H1 (cell line): ENCODE data around the gene COA5. TPM values are rescaled to one million over a fixed set of nuclear protein-coding genes. Genes with fewer than 3 reads are reported as not detected.

Experiments used
- CTCF ChIA-PET: fragments of 300-600 bp; sonication (Branson Sonifier 250); formaldehyde crosslinking; loops from one replicate; lab custom pipeline; 2021; ENCODE audit not compliant: partially characterized antibody; lab: Charles Lee
- POLR2A ChIA-PET: fragments of 300-600 bp; sonication (Branson Sonifier 250); formaldehyde crosslinking; loops from one replicate; lab custom pipeline; 2021; ENCODE audit warnings: inconsistent platforms; ENCODE audit not compliant: partially characterized antibody; lab: Charles Lee
- DNase-seq, 2 experiments: peaks; one replicate each; pipeline versions ENCODE4 v3.0.0 to v3.0.0-alpha.2; 2010 to 2022; ENCODE audit warnings: low spot score in 2 of 2, low read depth in 1 of 2, mixed read lengths in 1 of 2
- FAIRE-seq: peaks from 2 replicates; lab custom pipeline; 2011; peaks lifted over from hg19 to GRCh38; lab: Jason Lieb, UNC
- H2AFZ ChIP-seq: 2 replicates; pipeline ENCODE4 v1.8.1; 2012; ENCODE audit warnings: low read length, inconsistent platforms
- H2AK5ac ChIP-seq: 2 replicates; pipeline ENCODE4 v1.6.1; 2013; ENCODE audit warnings: low read depth, low read length
- H2BK120ac ChIP-seq: replicated peaks from 2 replicates; pipeline ENCODE3; 2013; ENCODE audit warnings: low read depth, low read length, inconsistent platforms
- H2BK12ac ChIP-seq: 2 replicates; pipeline ENCODE4 v1.6.1; 2013; ENCODE audit warnings: low read depth, low read length
- H2BK15ac ChIP-seq: 2 replicates; pipeline ENCODE4 v1.6.1; 2013; ENCODE audit warnings: low read length
- H2BK20ac ChIP-seq: 2 replicates; pipeline ENCODE4 v1.6.1; 2013; ENCODE audit warnings: low read length
- H2BK5ac ChIP-seq: 2 replicates; pipeline ENCODE4 v1.6.1; 2013; ENCODE audit warnings: low read depth, low read length
- H3K14ac ChIP-seq: 2 replicates; pipeline ENCODE4 v1.6.1; 2013; ENCODE audit warnings: inconsistent platforms; ENCODE audit not compliant: insufficient read length
- H3K18ac ChIP-seq: 2 replicates; pipeline ENCODE4 v1.6.1; 2013; ENCODE audit warnings: low read length; ENCODE audit errors: extremely low read depth
- H3K23ac ChIP-seq: 2 replicates; pipeline ENCODE4 v1.6.1; 2013; ENCODE audit warnings: inconsistent platforms; ENCODE audit not compliant: insufficient read length
- H3K23me2 ChIP-seq: 2 replicates; pipeline ENCODE4 v1.6.1; 2013; ENCODE audit warnings: low read depth, low read length
- H3K27ac ChIP-seq: 2 replicates; pipeline ENCODE4 v1.6.1; 2011; ENCODE audit warnings: low read depth, low read length, inconsistent platforms
- H3K27me3 ChIP-seq, 4 experiments: replicated peaks in 1 of 4; 1 replicate in 1 of 4; 2 replicates in 3 of 4; pipeline versions ENCODE4 v1.6.1 to v1.8.1; 2011 to 2013; ENCODE audit warnings: low read length in 3 of 4, mild to moderate bottlenecking in 3 of 4, inconsistent platforms in 2 of 4, mixed read lengths in 2 of 4, moderate library complexity in 1 of 4; ENCODE audit not compliant: control insufficient read depth in 3 of 4, insufficient read depth in 3 of 4; ENCODE audit errors: extremely low read depth in 1 of 4
- H3K36me3 ChIP-seq, 4 experiments: 2 replicates each; pipeline versions ENCODE4 v1.6.1 to v1.8.1; 2011 to 2013; ENCODE audit warnings: mild to moderate bottlenecking in 4 of 4, low read length in 3 of 4, moderate library complexity in 2 of 4, control low read depth in 1 of 4, inconsistent platforms in 1 of 4; ENCODE audit not compliant: insufficient read depth in 4 of 4, control insufficient read depth in 2 of 4
- H3K4ac ChIP-seq: replicated peaks from 2 replicates; pipeline ENCODE3; 2013; ENCODE audit warnings: low read length, low read depth, mixed read lengths, inconsistent platforms; ENCODE audit not compliant: insufficient read length
- H3K4me1 ChIP-seq, 4 experiments: replicated peaks in 1 of 4; 1 replicate in 1 of 4; 2 replicates in 3 of 4; pipeline versions ENCODE4 v1.6.1 to v1.8.1; 2011 to 2013; ENCODE audit warnings: low read length in 3 of 4, inconsistent platforms in 2 of 4, mixed read lengths in 1 of 4; ENCODE audit not compliant: insufficient read depth in 4 of 4, control insufficient read depth in 3 of 4
- H3K4me2 ChIP-seq, 2 experiments: 2 replicates each; pipeline versions ENCODE4 v1.6.1 to v1.8.1; 2011 to 2013; ENCODE audit warnings: low read depth in 2 of 2, low read length in 2 of 2, control low read depth in 1 of 2, inconsistent platforms in 1 of 2, mild to moderate bottlenecking in 1 of 2; ENCODE audit not compliant: insufficient read depth in 1 of 2
- H3K4me3 ChIP-seq, 4 experiments: fragments of 200-600, 300-600 bp in 1 of 4; sonication (generic), shearing (Covaris generic), sonication (Bioruptor Twin) in 1 of 4; 2 replicates each; pipeline versions ENCODE4 v1.5.1 to v1.8.1; 2011 to 2016; ENCODE audit warnings: low read length in 4 of 4, low read depth in 3 of 4, control low read depth in 2 of 4, inconsistent platforms in 2 of 4, mild to moderate bottlenecking in 2 of 4, mixed read lengths in 1 of 4, moderate library complexity in 1 of 4; ENCODE audit not compliant: insufficient read depth in 2 of 4; ENCODE audit errors: extremely low read depth in 1 of 4
- H3K56ac ChIP-seq: replicated peaks from 2 replicates; pipeline ENCODE3; 2013; ENCODE audit warnings: low read depth, mild to moderate bottlenecking, mixed read lengths, low read length, inconsistent platforms; ENCODE audit not compliant: insufficient read length
- H3K79me1 ChIP-seq: 2 replicates; pipeline ENCODE4 v1.6.1; 2013; ENCODE audit warnings: low read depth, low read length, control low read depth
- H3K79me2 ChIP-seq, 2 experiments: 2 replicates each; pipeline versions ENCODE4 v1.6.1 to v1.8.1; 2012 to 2013; ENCODE audit warnings: low read length in 2 of 2, mild to moderate bottlenecking in 2 of 2, inconsistent platforms in 1 of 2; ENCODE audit not compliant: insufficient read depth in 2 of 2, control insufficient read depth in 1 of 2
- H3K9ac ChIP-seq, 4 experiments: replicated peaks in 1 of 4; 1 replicate in 1 of 4; 2 replicates in 3 of 4; pipeline versions ENCODE4 v1.6.1 to v1.8.1; 2011 to 2013; ENCODE audit warnings: low read depth in 3 of 4, low read length in 3 of 4, control low read depth in 2 of 4, mild to moderate bottlenecking in 2 of 4, moderate library complexity in 2 of 4, inconsistent platforms in 1 of 4; ENCODE audit errors: extremely low read depth in 1 of 4
- H3K9me3 ChIP-seq, 2 experiments: 2 replicates each; pipeline versions ENCODE4 v1.6.1 to v1.8.1; 2012 to 2013; ENCODE audit warnings: mild to moderate bottlenecking in 2 of 2, moderate library complexity in 2 of 2, control low read depth in 1 of 2, inconsistent platforms in 1 of 2, low read depth in 1 of 2, low read length in 1 of 2, mixed read lengths in 1 of 2; ENCODE audit not compliant: insufficient read depth in 2 of 2
- H4K20me1 ChIP-seq, 2 experiments: replicated peaks in 1 of 2; 2 replicates each; pipeline versions ENCODE3 to v1.8.1; 2011 to 2013; ENCODE audit warnings: inconsistent platforms in 2 of 2, low read length in 2 of 2, mild to moderate bottlenecking in 1 of 2; ENCODE audit not compliant: insufficient read depth in 2 of 2, control insufficient read depth in 1 of 2
- H4K5ac ChIP-seq: 2 replicates; pipeline ENCODE4 v1.6.1; 2013; ENCODE audit warnings: low read length, low read depth, mixed read lengths, inconsistent platforms; ENCODE audit not compliant: insufficient read length
- H4K8ac ChIP-seq: 2 replicates; pipeline ENCODE4 v1.8.0; 2013; ENCODE audit warnings: mild to moderate bottlenecking, moderate library complexity, low read length, inconsistent platforms; ENCODE audit not compliant: insufficient read depth; ENCODE audit errors: extremely low read depth
- H4K91ac ChIP-seq: replicated peaks from 2 replicates; pipeline ENCODE3; 2013; ENCODE audit warnings: low read length, mixed read lengths, inconsistent platforms; ENCODE audit not compliant: insufficient read length
- RBBP5 ChIP-seq: IDR thresholded peaks from 2 replicates; pipeline ENCODE4 v1.7.1; 2012; ENCODE audit warnings: low read depth, mild to moderate bottlenecking, inconsistent platforms, low read length, moderate library complexity, borderline replicate concordance
- SP4 ChIP-seq: IDR thresholded peaks from 2 replicates; pipeline ENCODE4 v1.6.1; 2012; ENCODE audit warnings: low read length, inconsistent platforms
- TAF1 ChIP-seq: IDR thresholded peaks from 2 replicates; pipeline ENCODE4 v1.6.1; 2011; ENCODE audit warnings: mild to moderate bottlenecking, low read depth, low read length
- WGBS, 2 experiments: shearing (Covaris generic) in 1 of 2; methylation state at CpG; one replicate each; pipeline versions ENCODE4 v1.1.6 to v1.1.7; 2013 to 2015; ENCODE audit warnings: low lambda C conversion rate in 2 of 2, mixed read lengths in 2 of 2, inconsistent platforms in 1 of 2, low coverage in 1 of 2, missing lambda C conversion rate in 1 of 2; ENCODE audit not compliant: insufficient replicate concordance in 2 of 2, insufficient coverage in 1 of 2, insufficient read length in 1 of 2; ENCODE audit errors: extremely low coverage in 1 of 2, missing lambda C conversion rate in 1 of 2; 5-methylcytosine and 5-hydroxymethylcytosine counted together
- polyA plus RNA-seq, 7 experiments: library from polyadenylated mRNA; depleted of rRNA in 3 of 7; stranded (reverse) in 5 of 7; unstranded in 2 of 7; fragments of >200 nt in 5 of 7; fragments of 200-250 nt in 2 of 7; gene quantifications; 1 replicate in 5 of 7; 2 replicates in 1 of 7; 4 replicates in 1 of 7; pipeline versions ENCODE4 v1.2.1 to v1.2.3, GENCODE V29; 2011 to 2013; ENCODE audit warnings: missing spikeins in 2 of 7, mixed read lengths in 2 of 7
- total RNA-seq: library from RNA; stranded (reverse); fragmentation: NEBNext Ultra II Directional; extraction: Animal tissue kit (Norgen Biotek cat#: 25700); gene quantifications from 2 replicates; pipeline ENCODE4 v1.2.1, GENCODE V29; 2021

The COA5 gene
- total and polyA plus RNA-seq, 2 of the 8 experiments (the other 6 are each of a cell fraction or from before 2014, with no cell fraction given): 20.3 to 24.7 TPM

DNA sequence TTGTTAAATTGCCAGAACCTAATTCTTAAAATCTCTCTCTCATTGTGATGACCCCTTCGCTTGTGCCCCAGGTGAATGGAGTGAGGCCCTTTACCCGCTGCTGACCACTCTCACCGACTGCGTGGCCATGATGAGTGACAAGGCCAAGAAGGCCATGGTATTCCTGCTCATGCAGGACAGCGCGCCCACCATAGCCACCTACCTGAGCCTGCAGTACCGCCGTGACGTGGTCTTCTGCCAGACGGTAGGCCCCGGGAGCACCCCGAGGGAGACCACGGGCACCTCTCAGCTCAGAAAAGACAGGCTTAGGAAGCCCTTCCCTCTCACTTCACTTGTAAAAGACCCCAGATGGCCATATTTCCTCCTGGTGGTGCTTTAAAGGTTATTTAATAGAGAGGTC, 44.9 kb downstream of the COA5 start:
- Histone ChIP-seq H3K27me3 (no peaks in the 10 kb centered on the region), H3K79me1 (no peaks in the 10 kb centered on the region), H4K8ac (no peak overlapping the region), H2AK5ac (no peak overlapping the region), H3K4ac (no peak overlapping the region), H2AFZ (no peak overlapping the region), H4K91ac (no peak overlapping the region), H3K9ac (no peak overlapping the region), H2BK20ac (no peak overlapping the region), H2BK15ac (no peak overlapping the region), H3K14ac (no peak overlapping the region), H3K9me3 (no peaks in the 10 kb centered on the region), H3K18ac (no peak overlapping the region), H3K4me1 (no peaks in the 10 kb centered on the region), H4K20me1 (no peaks in the 10 kb centered on the region), H3K23me2 (no peaks in the 10 kb centered on the region), H3K4me2 (no peak overlapping the region), H3K23ac (no peak overlapping the region), H3K79me2 (no peaks in the 10 kb centered on the region), H3K4me3 (no peak overlapping the region), H4K5ac (no peak overlapping the region), H3K27ac (no peak overlapping the region), H3K56ac (no peak overlapping the region), H2BK12ac (no peak overlapping the region), H3K36me3 (peaks cover 5 to 33% (median 30%) of the 10 kb centered on the region in 4 experiments; a peak in 7 of 8 replicates), H2BK5ac (no peak overlapping the region), H2BK120ac (no peak overlapping the region)
- CTCF ChIA-PET: no interaction called here
- POLR2A ChIA-PET: no interaction called here
- FAIRE-seq (no peak), DNase-seq (no peak)
- 94% methylated on average over 13 of the region's 13 CpGs; no CpG with 5 or more reads in 1 of the 2 experiments for WGBS, 2 experiments
- TF ChIP-seq TAF1 (no peak), RBBP5 (no peak), SP4 (no peak)
